ENCODE measurements around the gene OPTC.

OPTC gene

DNA sequence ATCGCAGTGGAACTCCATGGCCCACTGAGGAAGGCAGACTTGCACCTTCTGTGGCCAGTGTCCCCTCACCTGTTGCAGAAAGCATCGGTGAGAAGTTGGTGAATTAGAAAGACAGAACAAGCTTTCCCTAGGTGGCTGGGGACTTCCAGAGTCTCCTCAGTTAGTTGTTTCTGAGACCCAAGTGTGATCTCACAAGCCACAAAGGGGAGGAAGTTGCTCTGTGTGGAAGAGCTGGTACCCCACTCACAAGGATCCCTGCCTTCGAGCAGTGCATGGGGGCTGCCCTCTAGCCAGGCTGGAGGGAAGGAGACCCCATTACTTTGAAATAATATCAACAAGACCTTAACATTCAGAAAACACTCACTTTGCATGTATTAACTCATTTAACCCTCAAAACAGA is 16.2 kb upstream of the OPTC start:
- no peak for ATAC-seq
- no peak for TF ChIP-seq ZFP30 (CRISPR knock-in tag; IDR thresholded peaks at IDR 0.05)
- TF ChIP-seq SNAI2 (CRISPR knock-in tag; IDR thresholded peaks at IDR 0.05), result no peak
- no peak for TF ChIP-seq BACH2 (CRISPR knock-in tag; IDR thresholded peaks at IDR 0.05; ENCODE audit: borderline replicate concordance)
- no peak for TF ChIP-seq PPARA (CRISPR knock-in tag; IDR thresholded peaks at IDR 0.05; ENCODE audit: borderline replicate concordance)
- TF ChIP-seq ESRRG (CRISPR knock-in tag; IDR thresholded peaks at IDR 0.05), result no peak
- no peak for TF ChIP-seq ZNF565 (CRISPR knock-in tag; conservative IDR thresholded peaks at IDR 0.05; ENCODE audit: low read depth)
- no peak for TF ChIP-seq OSR1 (CRISPR knock-in tag; IDR thresholded peaks at IDR 0.05)
- TF ChIP-seq, protein P1, sequence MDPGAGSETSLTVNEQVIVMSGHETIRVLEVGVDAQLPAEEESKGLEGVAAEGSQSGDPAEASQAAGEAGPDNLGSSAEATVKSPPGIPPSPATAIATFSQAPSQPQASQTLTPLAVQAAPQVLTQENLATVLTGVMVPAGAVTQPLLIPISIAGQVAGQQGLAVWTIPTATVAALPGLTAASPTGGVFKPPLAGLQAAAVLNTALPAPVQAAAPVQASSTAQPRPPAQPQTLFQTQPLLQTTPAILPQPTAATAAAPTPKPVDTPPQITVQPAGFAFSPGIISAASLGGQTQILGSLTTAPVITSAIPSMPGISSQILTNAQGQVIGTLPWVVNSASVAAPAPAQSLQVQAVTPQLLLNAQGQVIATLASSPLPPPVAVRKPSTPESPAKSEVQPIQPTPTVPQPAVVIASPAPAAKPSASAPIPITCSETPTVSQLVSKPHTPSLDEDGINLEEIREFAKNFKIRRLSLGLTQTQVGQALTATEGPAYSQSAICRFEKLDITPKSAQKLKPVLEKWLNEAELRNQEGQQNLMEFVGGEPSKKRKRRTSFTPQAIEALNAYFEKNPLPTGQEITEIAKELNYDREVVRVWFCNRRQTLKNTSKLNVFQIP (CRISPR knock-in tag; IDR thresholded peaks at IDR 0.05; ENCODE audit: borderline replicate concordance, low read depth), result no peak
- TF ChIP-seq, protein P2, sequence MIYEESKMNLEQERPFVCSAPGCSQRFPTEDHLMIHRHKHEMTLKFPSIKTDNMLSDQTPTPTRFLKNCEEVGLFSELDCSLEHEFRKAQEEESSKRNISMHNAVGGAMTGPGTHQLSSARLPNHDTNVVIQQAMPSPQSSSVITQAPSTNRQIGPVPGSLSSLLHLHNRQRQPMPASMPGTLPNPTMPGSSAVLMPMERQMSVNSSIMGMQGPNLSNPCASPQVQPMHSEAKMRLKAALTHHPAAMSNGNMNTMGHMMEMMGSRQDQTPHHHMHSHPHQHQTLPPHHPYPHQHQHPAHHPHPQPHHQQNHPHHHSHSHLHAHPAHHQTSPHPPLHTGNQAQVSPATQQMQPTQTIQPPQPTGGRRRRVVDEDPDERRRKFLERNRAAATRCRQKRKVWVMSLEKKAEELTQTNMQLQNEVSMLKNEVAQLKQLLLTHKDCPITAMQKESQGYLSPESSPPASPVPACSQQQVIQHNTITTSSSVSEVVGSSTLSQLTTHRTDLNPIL (CRISPR knock-in tag; IDR thresholded peaks at IDR 0.05; ENCODE audit: low read depth), result no peak
- no peak for TF ChIP-seq GLIS3 (CRISPR knock-in tag; IDR thresholded peaks at IDR 0.05)
- TF ChIP-seq ZNF70 (CRISPR knock-in tag; IDR thresholded peaks at IDR 0.05), result no peak
- no peak for TF ChIP-seq RARB (CRISPR knock-in tag; IDR thresholded peaks at IDR 0.05)
- TF ChIP-seq ISL1 (CRISPR knock-in tag; IDR thresholded peaks at IDR 0.05), result no peak

DNA sequence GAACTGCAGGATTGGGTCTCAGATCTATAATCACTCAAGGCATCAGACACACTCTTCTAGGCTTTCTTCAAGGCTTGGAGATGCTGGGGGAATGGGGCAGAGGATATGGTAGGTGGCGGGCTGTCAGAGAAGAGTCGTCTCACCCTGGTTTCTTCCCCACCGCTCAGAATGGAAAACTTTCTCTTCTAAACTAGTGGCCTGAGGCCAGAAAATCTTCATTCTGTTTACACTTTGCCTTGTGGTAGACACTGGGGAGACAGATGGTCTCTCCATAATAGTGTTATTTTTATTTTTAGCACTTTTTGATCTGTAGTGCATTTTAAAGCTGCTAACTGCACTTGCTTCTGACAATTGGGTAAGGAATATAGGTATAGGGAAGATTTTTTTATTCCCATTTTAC is 15.7 kb upstream of the OPTC start:
- ATAC-seq, result no peak
- TF ChIP-seq, protein P3, sequence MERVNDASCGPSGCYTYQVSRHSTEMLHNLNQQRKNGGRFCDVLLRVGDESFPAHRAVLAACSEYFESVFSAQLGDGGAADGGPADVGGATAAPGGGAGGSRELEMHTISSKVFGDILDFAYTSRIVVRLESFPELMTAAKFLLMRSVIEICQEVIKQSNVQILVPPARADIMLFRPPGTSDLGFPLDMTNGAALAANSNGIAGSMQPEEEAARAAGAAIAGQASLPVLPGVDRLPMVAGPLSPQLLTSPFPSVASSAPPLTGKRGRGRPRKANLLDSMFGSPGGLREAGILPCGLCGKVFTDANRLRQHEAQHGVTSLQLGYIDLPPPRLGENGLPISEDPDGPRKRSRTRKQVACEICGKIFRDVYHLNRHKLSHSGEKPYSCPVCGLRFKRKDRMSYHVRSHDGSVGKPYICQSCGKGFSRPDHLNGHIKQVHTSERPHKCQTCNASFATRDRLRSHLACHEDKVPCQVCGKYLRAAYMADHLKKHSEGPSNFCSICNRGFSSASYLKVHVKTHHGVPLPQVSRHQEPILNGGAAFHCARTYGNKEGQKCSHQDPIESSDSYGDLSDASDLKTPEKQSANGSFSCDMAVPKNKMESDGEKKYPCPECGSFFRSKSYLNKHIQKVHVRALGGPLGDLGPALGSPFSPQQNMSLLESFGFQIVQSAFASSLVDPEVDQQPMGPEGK (CRISPR knock-in tag; IDR thresholded peaks at IDR 0.05; ENCODE audit: borderline replicate concordance), result no peak
- TF ChIP-seq ZNF565 (CRISPR knock-in tag; conservative IDR thresholded peaks at IDR 0.05; ENCODE audit: low read depth) (no peak), ISL1 (CRISPR knock-in tag; IDR thresholded peaks at IDR 0.05) (no peak), RARB (CRISPR knock-in tag; IDR thresholded peaks at IDR 0.05) (no peak), CSDC2 (CRISPR knock-in tag; IDR thresholded peaks at IDR 0.05) (no peak), ZNF70 (CRISPR knock-in tag; IDR thresholded peaks at IDR 0.05) (no peak), TCF4 (CRISPR knock-in tag; IDR thresholded peaks at IDR 0.05; ENCODE audit: borderline replicate concordance) (no peak), BACH2 (CRISPR knock-in tag; IDR thresholded peaks at IDR 0.05; ENCODE audit: borderline replicate concordance) (no peak), PPARA (CRISPR knock-in tag; IDR thresholded peaks at IDR 0.05; ENCODE audit: borderline replicate concordance) (no peak), ZC3H10 (CRISPR knock-in tag; IDR thresholded peaks at IDR 0.05) (no peak)
- TF ChIP-seq, protein P4, sequence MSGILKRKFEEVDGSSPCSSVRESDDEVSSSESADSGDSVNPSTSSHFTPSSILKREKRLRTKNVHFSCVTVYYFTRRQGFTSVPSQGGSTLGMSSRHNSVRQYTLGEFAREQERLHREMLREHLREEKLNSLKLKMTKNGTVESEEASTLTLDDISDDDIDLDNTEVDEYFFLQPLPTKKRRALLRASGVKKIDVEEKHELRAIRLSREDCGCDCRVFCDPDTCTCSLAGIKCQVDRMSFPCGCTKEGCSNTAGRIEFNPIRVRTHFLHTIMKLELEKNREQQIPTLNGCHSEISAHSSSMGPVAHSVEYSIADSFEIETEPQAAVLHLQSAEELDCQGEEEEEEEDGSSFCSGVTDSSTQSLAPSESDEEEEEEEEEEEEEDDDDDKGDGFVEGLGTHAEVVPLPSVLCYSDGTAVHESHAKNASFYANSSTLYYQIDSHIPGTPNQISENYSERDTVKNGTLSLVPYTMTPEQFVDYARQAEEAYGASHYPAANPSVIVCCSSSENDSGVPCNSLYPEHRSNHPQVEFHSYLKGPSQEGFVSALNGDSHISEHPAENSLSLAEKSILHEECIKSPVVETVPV (CRISPR knock-in tag; IDR thresholded peaks at IDR 0.05), result no peak
- TF ChIP-seq, protein P5, sequence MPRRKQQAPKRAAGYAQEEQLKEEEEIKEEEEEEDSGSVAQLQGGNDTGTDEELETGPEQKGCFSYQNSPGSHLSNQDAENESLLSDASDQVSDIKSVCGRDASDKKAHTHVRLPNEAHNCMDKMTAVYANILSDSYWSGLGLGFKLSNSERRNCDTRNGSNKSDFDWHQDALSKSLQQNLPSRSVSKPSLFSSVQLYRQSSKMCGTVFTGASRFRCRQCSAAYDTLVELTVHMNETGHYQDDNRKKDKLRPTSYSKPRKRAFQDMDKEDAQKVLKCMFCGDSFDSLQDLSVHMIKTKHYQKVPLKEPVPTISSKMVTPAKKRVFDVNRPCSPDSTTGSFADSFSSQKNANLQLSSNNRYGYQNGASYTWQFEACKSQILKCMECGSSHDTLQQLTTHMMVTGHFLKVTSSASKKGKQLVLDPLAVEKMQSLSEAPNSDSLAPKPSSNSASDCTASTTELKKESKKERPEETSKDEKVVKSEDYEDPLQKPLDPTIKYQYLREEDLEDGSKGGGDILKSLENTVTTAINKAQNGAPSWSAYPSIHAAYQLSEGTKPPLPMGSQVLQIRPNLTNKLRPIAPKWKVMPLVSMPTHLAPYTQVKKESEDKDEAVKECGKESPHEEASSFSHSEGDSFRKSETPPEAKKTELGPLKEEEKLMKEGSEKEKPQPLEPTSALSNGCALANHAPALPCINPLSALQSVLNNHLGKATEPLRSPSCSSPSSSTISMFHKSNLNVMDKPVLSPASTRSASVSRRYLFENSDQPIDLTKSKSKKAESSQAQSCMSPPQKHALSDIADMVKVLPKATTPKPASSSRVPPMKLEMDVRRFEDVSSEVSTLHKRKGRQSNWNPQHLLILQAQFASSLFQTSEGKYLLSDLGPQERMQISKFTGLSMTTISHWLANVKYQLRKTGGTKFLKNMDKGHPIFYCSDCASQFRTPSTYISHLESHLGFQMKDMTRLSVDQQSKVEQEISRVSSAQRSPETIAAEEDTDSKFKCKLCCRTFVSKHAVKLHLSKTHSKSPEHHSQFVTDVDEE (CRISPR knock-in tag; IDR thresholded peaks at IDR 0.05), result no peak

DNA sequence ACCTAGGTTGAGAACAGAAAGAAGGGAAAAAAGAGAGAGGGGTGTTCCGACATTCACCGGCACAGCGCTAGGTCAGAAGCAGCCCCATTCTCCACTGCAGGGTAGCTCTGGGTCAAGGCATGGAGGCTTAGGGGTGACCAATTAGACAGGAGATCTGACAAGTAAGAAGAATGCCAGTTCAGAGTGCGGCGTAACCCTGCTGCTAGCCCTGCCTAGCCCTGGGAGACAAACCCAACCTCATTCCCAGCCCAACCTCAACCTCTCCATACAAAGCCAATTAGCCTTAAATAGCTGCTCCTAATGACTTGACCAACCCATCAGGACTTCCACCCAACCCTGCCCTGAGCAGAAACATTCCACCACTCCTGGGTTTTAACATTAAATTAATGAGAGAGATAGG is 15.0 kb upstream of the OPTC start:
- no peak for TF ChIP-seq BACH2 (CRISPR knock-in tag; IDR thresholded peaks at IDR 0.05; ENCODE audit: borderline replicate concordance)
- TF ChIP-seq, protein P5 (CRISPR knock-in tag; IDR thresholded peaks at IDR 0.05), result no peak
- no peak for ATAC-seq

Data from SK-N-SH treated with all-trans-retinoic acid at 6 μM for 48 hours (cell line).